NCI-H2107 (cell line): ENCODE results near the gene PLD1.
A peak's percentile ranks its signal among the peaks of the same experiment; 100 is the strongest.

Experiments used
- DNase-seq: peaks from one replicate; lab custom pipeline; 2025; lab: John Stamatoyannopoulos, UW

The PLD1 gene

GRCh38 chr3:171620825-171621434 is 189.4 kb downstream of the PLD1 start:
- no peak for DNase-seq

- DNase-seq, result no peak
Measured at GRCh38 chr3:171616798-171617197, 193.5 kb downstream of the PLD1 start.

GRCh38 chr3:171615686-171616085 is 194.6 kb downstream of the PLD1 start:
- DNase-seq, result no peak

GRCh38 chr3:171615281-171615680 is 195.0 kb downstream of the PLD1 start:
- DNase-seq, result no peak

GRCh38 chr3:171614318-171614921 is 195.9 kb downstream of the PLD1 start:
- DNase-seq, result no peak

GRCh38 chr3:171607452-171607851 is 202.8 kb downstream of the PLD1 start:
- no peak for DNase-seq

GRCh38 chr3:171606151-171606751 is 204.0 kb downstream of the PLD1 start:
- DNase-seq, result no peak

GRCh38 chr3:171604370-171604769 is 205.9 kb downstream of the PLD1 start:
- DNase-seq, result no peak

GRCh38 chr3:171602072-171602471 is 208.2 kb downstream of the PLD1 start:
- DNase-seq, result no peak

- no peak for DNase-seq
Measured at GRCh38 chr3:171600030-171600429, 210.3 kb downstream of the PLD1 start.

GRCh38 chr3:171598990-171599389 is 211.3 kb downstream of the PLD1 start:
- no peak for DNase-seq

GRCh38 chr3:171592786-171593185 is 217.5 kb downstream of the PLD1 start:
- DNase-seq, result no peak

GRCh38 chr3:171591070-171591469 is 219.2 kb downstream of the PLD1 start:
- DNase-seq, result no peak

- DNase-seq, result no peak
Measured at GRCh38 chr3:171586274-171586673, 224.0 kb downstream of the PLD1 start.

- no peak for DNase-seq
Measured at GRCh38 chr3:171585039-171585438, 225.2 kb downstream of the PLD1 start.

- no peak for DNase-seq
Measured at GRCh38 chr3:171584100-171584499, 226.2 kb downstream of the PLD1 start.

- no peak for DNase-seq
Measured at GRCh38 chr3:171574556-171575240, 235.6 kb downstream of the PLD1 start.

- no peak for DNase-seq
Measured at GRCh38 chr3:171569571-171570132, 240.6 kb downstream of the PLD1 start.

- DNase-seq, result no peak
Measured at GRCh38 chr3:171568766-171569165, 241.5 kb downstream of the PLD1 start.

- DNase-seq, result peak; percentile 61
Measured at GRCh38 chr3:171566803-171567422, 243.4 kb downstream of the PLD1 start.

- DNase-seq, result no peak
Measured at GRCh38 chr3:171565481-171566058, 244.7 kb downstream of the PLD1 start.
